ENCODE measurements around the gene YEATS4. TPM values are rescaled to one million over a fixed set of nuclear protein-coding genes. Genes with fewer than 3 reads are reported as not detected.

The YEATS4 gene
- total RNA-seq, 1 donor from 2014 or later, result 32.7 TPM

DNA sequence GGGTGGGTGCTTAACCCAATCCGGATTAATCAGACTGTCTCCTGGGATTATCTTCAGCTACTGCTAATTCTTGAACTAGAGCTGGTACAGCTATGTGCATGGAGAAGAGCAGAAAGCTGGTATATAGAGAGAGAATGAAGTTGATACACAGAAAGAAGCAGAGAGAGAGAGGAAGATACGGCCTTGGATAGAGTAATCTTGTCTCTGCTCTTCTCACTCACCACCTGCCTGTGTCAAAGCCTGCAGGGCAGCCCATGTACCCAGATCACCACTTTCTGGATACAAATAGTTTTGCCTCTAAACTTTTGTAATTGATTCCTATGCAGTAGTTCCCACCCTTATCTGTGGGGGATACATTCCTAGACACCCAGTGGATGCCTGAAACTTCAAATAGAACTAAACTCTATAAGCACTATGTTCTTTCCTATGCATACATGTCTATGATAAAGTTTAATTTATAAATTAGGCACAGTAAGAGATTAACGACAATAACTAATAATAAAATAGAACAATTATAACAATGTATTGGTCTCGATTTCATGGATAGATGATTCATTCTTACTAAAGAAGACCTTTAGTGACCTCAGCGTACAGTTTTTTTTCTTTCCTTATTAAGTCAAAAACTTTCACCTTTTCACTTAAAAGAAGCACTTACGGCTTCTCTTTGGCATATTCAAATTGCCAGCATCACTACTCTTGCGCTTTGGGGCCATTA lies 45.5 kb downstream of the YEATS4 start:
- no peak for DNase-seq (ENCODE audit: low spot score, unreplicated experiment)
- Mint-ChIP-seq H3K4me1 (ENCODE audit: low read depth) (no peaks in the 10 kb centered on the region), H3K36me3 (ENCODE audit: insufficient read depth) (no peaks in the 10 kb centered on the region), H3K27me3 (no peaks in the 10 kb centered on the region), H3K9me3 (ENCODE audit: low read depth) (no peaks in the 10 kb centered on the region), H3K27ac (no peak overlapping the region), H3K4me3 (ENCODE audit: low read depth) (no peak overlapping the region)
- TF ChIP-seq, protein P1, sequence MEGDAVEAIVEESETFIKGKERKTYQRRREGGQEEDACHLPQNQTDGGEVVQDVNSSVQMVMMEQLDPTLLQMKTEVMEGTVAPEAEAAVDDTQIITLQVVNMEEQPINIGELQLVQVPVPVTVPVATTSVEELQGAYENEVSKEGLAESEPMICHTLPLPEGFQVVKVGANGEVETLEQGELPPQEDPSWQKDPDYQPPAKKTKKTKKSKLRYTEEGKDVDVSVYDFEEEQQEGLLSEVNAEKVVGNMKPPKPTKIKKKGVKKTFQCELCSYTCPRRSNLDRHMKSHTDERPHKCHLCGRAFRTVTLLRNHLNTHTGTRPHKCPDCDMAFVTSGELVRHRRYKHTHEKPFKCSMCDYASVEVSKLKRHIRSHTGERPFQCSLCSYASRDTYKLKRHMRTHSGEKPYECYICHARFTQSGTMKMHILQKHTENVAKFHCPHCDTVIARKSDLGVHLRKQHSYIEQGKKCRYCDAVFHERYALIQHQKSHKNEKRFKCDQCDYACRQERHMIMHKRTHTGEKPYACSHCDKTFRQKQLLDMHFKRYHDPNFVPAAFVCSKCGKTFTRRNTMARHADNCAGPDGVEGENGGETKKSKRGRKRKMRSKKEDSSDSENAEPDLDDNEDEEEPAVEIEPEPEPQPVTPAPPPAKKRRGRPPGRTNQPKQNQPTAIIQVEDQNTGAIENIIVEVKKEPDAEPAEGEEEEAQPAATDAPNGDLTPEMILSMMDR (IDR thresholded peaks at IDR 0.05; ENCODE audit: unreplicated experiment), result no peak

DNA sequence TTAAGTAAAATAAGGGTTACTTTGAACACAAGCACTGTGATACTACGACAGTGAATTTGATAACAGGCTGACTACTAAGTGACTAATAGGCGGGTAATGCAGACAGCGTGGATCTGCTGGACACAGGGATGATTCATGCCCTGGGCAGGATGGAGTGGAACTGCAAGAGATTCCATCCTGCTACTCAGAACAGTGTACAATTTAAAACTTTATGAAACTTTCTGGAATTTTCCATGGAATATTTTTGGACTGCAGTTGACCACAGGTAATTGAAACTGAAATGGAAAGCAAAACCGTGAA lies 46.0 kb downstream of the YEATS4 start:
- DNase-seq (ENCODE audit: low spot score, unreplicated experiment), result no peak
- Mint-ChIP-seq H3K27me3 (no peaks in the 10 kb centered on the region), H3K27ac (no peak overlapping the region), H3K4me3 (ENCODE audit: low read depth) (no peak overlapping the region), H3K9me3 (ENCODE audit: low read depth) (no peaks in the 10 kb centered on the region), H3K36me3 (ENCODE audit: insufficient read depth) (peaks cover 3% of the 10 kb centered on the region), H3K4me1 (ENCODE audit: low read depth) (no peaks in the 10 kb centered on the region)
- TF ChIP-seq, protein P1 (IDR thresholded peaks at IDR 0.05; ENCODE audit: unreplicated experiment), result no peak

DNA sequence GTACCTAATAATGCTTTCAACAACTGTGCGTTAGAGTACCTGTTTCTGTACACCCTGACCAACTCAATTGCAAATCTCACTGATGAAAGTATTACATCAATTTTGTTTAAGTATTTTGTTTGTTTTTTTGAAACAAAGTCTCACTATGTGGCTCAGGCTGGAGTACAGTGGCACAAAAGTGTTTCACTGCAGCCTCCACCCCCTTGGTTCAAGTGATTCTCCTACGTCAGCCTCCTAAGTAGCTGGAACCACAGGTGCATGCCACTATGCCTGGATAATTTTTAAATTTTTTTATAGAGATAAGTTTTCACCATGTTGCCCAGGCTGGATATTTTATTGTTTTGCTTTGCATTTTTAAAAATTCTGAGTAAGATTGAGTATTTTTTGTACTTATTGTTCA lies 46.7 kb downstream of the YEATS4 start:
- no peaks in the 10 kb centered on the region for H3K27me3 Mint-ChIP-seq
- peaks cover 3% of the 10 kb centered on the region for H3K36me3 Mint-ChIP-seq (ENCODE audit: insufficient read depth)
- TF ChIP-seq, protein P1 (IDR thresholded peaks at IDR 0.05; ENCODE audit: unreplicated experiment), result no peak
- no peaks in the 10 kb centered on the region for H3K4me1 Mint-ChIP-seq (ENCODE audit: low read depth)
- DNase-seq (ENCODE audit: low spot score, unreplicated experiment), result no peak
- no peaks in the 10 kb centered on the region for H3K9me3 Mint-ChIP-seq (ENCODE audit: low read depth)
- H3K27ac Mint-ChIP-seq, result no peak overlapping the region
- H3K4me3 Mint-ChIP-seq (ENCODE audit: low read depth), result no peak overlapping the region

DNA sequence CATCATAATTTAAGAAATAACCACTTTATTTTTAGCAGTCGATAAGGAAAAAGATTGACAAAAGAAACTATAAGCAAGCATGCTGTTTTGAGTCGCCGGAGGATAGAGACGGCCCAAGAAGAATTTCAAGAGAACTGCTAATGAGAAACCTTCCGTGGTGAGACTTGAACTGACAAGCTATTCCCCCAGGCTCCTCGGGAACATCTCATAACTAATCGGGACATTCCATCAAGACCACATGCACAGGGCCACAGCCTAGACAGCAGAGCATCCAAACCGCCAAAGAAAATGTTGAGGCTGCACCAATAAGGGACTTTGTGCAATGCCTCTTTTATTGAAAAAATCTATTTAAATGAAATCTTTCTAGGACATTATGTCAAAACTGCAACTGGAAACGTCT lies 51.0 kb downstream of the YEATS4 start:
- H3K9me3 Mint-ChIP-seq (ENCODE audit: low read depth), result no peaks in the 10 kb centered on the region
- H3K36me3 Mint-ChIP-seq (ENCODE audit: insufficient read depth), result peaks cover 3% of the 10 kb centered on the region
- no peak for DNase-seq (ENCODE audit: low spot score, unreplicated experiment)
- H3K4me1 Mint-ChIP-seq (ENCODE audit: low read depth), result peaks cover 2% of the 10 kb centered on the region
- no peak overlapping the region for H3K27ac Mint-ChIP-seq
- no peaks in the 10 kb centered on the region for H3K27me3 Mint-ChIP-seq
- TF ChIP-seq, protein P1 (IDR thresholded peaks at IDR 0.05; ENCODE audit: unreplicated experiment), result no peak
- H3K4me3 Mint-ChIP-seq (ENCODE audit: low read depth), result no peak overlapping the region

DNA sequence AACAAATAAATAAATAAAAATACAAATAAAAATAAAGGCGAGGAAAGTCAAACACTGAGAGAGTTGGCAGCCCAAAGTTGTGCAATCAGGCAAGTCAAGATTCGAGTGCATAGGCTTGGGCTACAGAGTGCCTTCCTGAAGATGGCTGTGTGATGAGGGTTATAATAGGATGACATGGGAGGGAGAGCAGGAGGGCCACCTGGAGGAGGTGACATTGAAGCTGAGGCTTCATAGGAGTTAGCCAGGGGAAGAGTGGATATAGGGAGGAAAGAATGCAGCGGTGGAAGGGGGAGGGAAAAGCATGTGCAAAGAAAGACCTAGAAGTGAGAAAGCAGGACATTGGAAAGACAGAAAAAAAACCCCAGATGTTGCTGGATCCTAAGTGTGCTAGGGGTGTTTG lies 53.1 kb downstream of the YEATS4 start:
- peaks cover 16% of the 10 kb centered on the region for H3K4me1 Mint-ChIP-seq (ENCODE audit: low read depth)
- TF ChIP-seq, protein P1 (IDR thresholded peaks at IDR 0.05; ENCODE audit: unreplicated experiment), result no peak
- no peaks in the 10 kb centered on the region for H3K9me3 Mint-ChIP-seq (ENCODE audit: low read depth)
- peaks cover 3% of the 10 kb centered on the region for H3K36me3 Mint-ChIP-seq (ENCODE audit: insufficient read depth)
- no peak overlapping the region for H3K27ac Mint-ChIP-seq
- no peak for DNase-seq (ENCODE audit: low spot score, unreplicated experiment)
- no peaks in the 10 kb centered on the region for H3K27me3 Mint-ChIP-seq
- no peak overlapping the region for H3K4me3 Mint-ChIP-seq (ENCODE audit: low read depth)

Measured in progenitor cell of endocrine pancreas (in vitro differentiated cells).